Left forelimb (tissue), 1 donor: ENCODE measurements around the gene RPTOR.

Experiments
- DNase-seq: peaks from one replicate; pipeline ENCODE4 v3.0.0-alpha.2; 2018; ENCODE audit warnings: low spot score

The RPTOR gene

GRCh38 chr17:80666867-80667266, 122.2 kb downstream of the RPTOR start:
- no peak for DNase-seq

GRCh38 chr17:80667462-80668277, 123.0 kb downstream of the RPTOR start:
- no peak for DNase-seq

GRCh38 chr17:80668375-80669148, 123.9 kb downstream of the RPTOR start:
- no peak for DNase-seq

GRCh38 chr17:80671039-80671824, 126.6 kb downstream of the RPTOR start:
- DNase-seq = no peak

- no peak for DNase-seq
These were observed 127.1 kb downstream of the RPTOR start for GRCh38 chr17:80671825-80672110.

GRCh38 chr17:80673152-80673920, 128.7 kb downstream of the RPTOR start:
- DNase-seq = no peak

- no peak for DNase-seq
These were observed 130.9 kb downstream of the RPTOR start for GRCh38 chr17:80675438-80676095.

- no peak for DNase-seq
These were observed 131.4 kb downstream of the RPTOR start for GRCh38 chr17:80676096-80676466.

GRCh38 chr17:80676564-80676963, 131.9 kb downstream of the RPTOR start:
- no peak for DNase-seq

- DNase-seq = no peak
These were observed 132.6 kb downstream of the RPTOR start for GRCh38 chr17:80677214-80677756.

- DNase-seq = no peak
These were observed 135.2 kb downstream of the RPTOR start for GRCh38 chr17:80679816-80680215.

- DNase-seq = no peak
These were observed 136.6 kb downstream of the RPTOR start for GRCh38 chr17:80681215-80681614.

- no peak for DNase-seq
These were observed 137.7 kb downstream of the RPTOR start for GRCh38 chr17:80682372-80682771.

- DNase-seq = no peak
These were observed 139.0 kb downstream of the RPTOR start for GRCh38 chr17:80683625-80684104.

- no peak for DNase-seq
These were observed 143.2 kb downstream of the RPTOR start for GRCh38 chr17:80687839-80688238.

GRCh38 chr17:80689129-80689619, 144.5 kb downstream of the RPTOR start:
- DNase-seq = no peak

- no peak for DNase-seq
These were observed 147.1 kb downstream of the RPTOR start for GRCh38 chr17:80691784-80692183.

GRCh38 chr17:80692931-80693467, 148.4 kb downstream of the RPTOR start:
- no peak for DNase-seq

- no peak for DNase-seq
These were observed 148.9 kb downstream of the RPTOR start for GRCh38 chr17:80693511-80693910.
